ENCODE measurements around the gene ADAMTS6. TPM values are rescaled to one million over a fixed set of nuclear protein-coding genes. Genes with fewer than 3 reads are reported as not detected.

The ADAMTS6 gene
- total RNA-seq, 4 donors from 2014 or later = 4.9 to 40.0 (median 7.3) TPM

GRCh38 chr5:65411356-65411755 is 70.4 kb downstream of the ADAMTS6 start:
- H3K9me3 ChIP-seq = no peaks in the 10 kb centered on the region
- DNase-seq = no peak
- intact Hi-C loops (cut with DNase I; ENCODE audit: low total_unique reads) = no loop called here

DNA sequence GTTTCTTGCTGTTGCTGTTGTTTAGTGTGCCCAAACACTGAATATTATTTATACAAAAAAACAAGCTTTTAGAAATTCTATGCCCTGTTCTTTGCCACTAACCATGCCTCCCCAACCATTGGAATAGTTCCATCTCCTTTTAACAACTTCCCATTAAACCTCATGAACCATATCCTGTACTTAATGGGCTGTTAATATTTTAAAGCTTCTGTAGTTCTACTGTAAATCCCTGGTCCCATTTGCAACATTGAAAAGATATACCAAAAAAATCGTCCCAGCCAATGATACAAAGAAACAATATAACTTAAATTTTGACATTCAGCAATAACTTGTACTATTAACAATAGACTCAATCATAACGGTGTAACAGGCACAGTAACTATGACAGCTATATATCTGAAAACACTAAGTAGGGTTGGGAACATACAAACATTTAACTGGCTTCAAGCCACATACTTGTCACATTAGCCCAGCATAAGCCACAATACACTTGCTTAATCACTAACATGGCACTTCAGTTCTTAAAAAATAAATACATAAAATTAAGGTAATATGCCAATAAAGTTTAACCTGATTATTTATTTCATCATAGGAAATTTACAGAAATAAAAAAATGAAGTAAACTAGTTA is 86.1 kb downstream of the ADAMTS6 start:
- intact Hi-C loops (cut with DNase I; ENCODE audit: low total_unique reads) = no loop called here
- DNase-seq = no peak
- Histone ChIP-seq H3K4me1 (no peaks in the 10 kb centered on the region), H3K9me3 (no peaks in the 10 kb centered on the region), H3K36me3 (no peaks in the 10 kb centered on the region), H3K27ac (no peak overlapping the region), H3K27me3 (no peaks in the 10 kb centered on the region), H3K4me3 (no peak overlapping the region)
- no peak for TF ChIP-seq CTCF (IDR thresholded peaks at IDR 0.05)
- no peak for TF ChIP-seq POLR2A (IDR thresholded peaks at IDR 0.05)

More at GRCh38 chr5:65411356-65411755, 70.4 kb downstream of the ADAMTS6 start:
- H3K27ac ChIP-seq = no peak overlapping the region
- TF ChIP-seq POLR2A (IDR thresholded peaks at IDR 0.05) (no peak), CTCF (IDR thresholded peaks at IDR 0.05) (no peak)
- H3K36me3 ChIP-seq = no peaks in the 10 kb centered on the region
- no peaks in the 10 kb centered on the region for H3K4me1 ChIP-seq
- no peak overlapping the region for H3K4me3 ChIP-seq
- no peaks in the 10 kb centered on the region for H3K27me3 ChIP-seq

DNA sequence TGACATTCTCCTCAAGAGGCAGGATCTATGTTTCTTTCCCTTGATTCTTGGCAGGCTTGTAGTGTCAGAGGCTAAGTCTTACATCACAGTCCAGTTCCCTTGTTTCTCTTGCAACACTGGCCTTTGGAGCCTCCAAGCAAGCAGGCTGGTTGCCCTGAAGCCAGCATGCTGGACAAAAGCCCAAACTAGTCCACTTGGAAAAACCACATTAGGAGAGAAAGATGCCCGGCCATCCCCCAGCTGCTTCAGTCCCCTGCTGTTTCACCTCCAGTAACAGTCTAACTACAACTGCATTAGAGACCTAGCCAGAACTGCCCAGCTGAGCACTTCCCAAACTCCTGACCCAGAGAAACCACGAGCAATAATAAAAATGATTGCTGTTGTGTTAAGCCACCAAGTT is 87.6 kb downstream of the ADAMTS6 start:
- Histone ChIP-seq H3K27me3 (no peaks in the 10 kb centered on the region), H3K4me3 (no peak overlapping the region), H3K36me3 (no peaks in the 10 kb centered on the region), H3K9me3 (no peaks in the 10 kb centered on the region), H3K27ac (no peak overlapping the region), H3K4me1 (no peaks in the 10 kb centered on the region)
- intact Hi-C loops (cut with DNase I; ENCODE audit: low total_unique reads) = no loop called here
- TF ChIP-seq POLR2A (IDR thresholded peaks at IDR 0.05) (no peak), CTCF (IDR thresholded peaks at IDR 0.05) (no peak)
- peak; percentile 39 to 42 for DNase-seq

GRCh38 chr5:65391591-65391990 is 90.1 kb downstream of the ADAMTS6 start:
- no peaks in the 10 kb centered on the region for H3K4me1 ChIP-seq
- TF ChIP-seq CTCF (IDR thresholded peaks at IDR 0.05) (no peak), POLR2A (IDR thresholded peaks at IDR 0.05) (no peak)
- no peak for DNase-seq
- no peaks in the 10 kb centered on the region for H3K9me3 ChIP-seq
- no peaks in the 10 kb centered on the region for H3K36me3 ChIP-seq
- no peak overlapping the region for H3K27ac ChIP-seq
- intact Hi-C loops (cut with DNase I; ENCODE audit: low total_unique reads) = no loop called here
- no peak overlapping the region for H3K4me3 ChIP-seq
- H3K27me3 ChIP-seq = no peaks in the 10 kb centered on the region

GRCh38 chr5:65390208-65390607 is 91.5 kb downstream of the ADAMTS6 start:
- no peak for DNase-seq
- TF ChIP-seq CTCF (IDR thresholded peaks at IDR 0.05) = no peak
- TF ChIP-seq POLR2A (IDR thresholded peaks at IDR 0.05) = no peak
- intact Hi-C loops (cut with DNase I; ENCODE audit: low total_unique reads) = no loop called here
- no peak overlapping the region for H3K27ac ChIP-seq
- no peaks in the 10 kb centered on the region for H3K9me3 ChIP-seq
- H3K27me3 ChIP-seq = no peaks in the 10 kb centered on the region
- no peaks in the 10 kb centered on the region for H3K36me3 ChIP-seq
- no peaks in the 10 kb centered on the region for H3K4me1 ChIP-seq
- H3K4me3 ChIP-seq = no peak overlapping the region

All from uterus (tissue), 4 donors.